Renal pelvis (tissue), 4 donors: ENCODE measurements around the gene SPART. TPM values are rescaled to one million over a fixed set of nuclear protein-coding genes. Genes with fewer than 3 reads are reported as not detected.

ENCODE experiments used
- DNase-seq: peaks from one replicate; pipeline ENCODE4 v3.0.0-alpha.2; 2013
- polyA plus RNA-seq, 3 donors: library from polyadenylated mRNA; unstranded; fragments of 120-200 nt; gene quantifications; one replicate each; pipeline ENCODE4 v1.2.1, GENCODE V29; 2013; ENCODE audit not compliant: insufficient read length in 3 of 3

SPART gene
- polyA plus RNA-seq, 3 donors = 78.2 to 96.4 (median 82.5) TPM

DNA sequence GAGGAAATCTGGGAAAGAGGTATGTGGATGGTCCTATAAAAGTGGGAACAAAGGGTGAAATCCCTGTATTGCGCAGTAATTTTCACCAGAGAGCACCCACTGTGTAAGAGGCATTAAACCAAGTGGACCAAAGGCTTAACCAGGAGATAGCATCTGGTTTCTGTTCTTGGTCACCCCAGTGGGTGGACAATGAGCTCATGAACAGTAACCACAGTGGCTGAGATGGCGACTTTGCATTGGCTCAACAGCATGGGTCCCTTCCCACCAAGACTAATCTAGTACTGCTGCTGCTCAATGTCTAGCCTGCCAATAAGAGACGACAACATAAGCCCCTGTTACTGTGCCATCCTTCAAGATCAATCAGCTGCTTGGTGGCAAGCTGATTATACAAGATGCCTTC lies 85.2 kb downstream of the SPART start:
- no peak for DNase-seq

DNA sequence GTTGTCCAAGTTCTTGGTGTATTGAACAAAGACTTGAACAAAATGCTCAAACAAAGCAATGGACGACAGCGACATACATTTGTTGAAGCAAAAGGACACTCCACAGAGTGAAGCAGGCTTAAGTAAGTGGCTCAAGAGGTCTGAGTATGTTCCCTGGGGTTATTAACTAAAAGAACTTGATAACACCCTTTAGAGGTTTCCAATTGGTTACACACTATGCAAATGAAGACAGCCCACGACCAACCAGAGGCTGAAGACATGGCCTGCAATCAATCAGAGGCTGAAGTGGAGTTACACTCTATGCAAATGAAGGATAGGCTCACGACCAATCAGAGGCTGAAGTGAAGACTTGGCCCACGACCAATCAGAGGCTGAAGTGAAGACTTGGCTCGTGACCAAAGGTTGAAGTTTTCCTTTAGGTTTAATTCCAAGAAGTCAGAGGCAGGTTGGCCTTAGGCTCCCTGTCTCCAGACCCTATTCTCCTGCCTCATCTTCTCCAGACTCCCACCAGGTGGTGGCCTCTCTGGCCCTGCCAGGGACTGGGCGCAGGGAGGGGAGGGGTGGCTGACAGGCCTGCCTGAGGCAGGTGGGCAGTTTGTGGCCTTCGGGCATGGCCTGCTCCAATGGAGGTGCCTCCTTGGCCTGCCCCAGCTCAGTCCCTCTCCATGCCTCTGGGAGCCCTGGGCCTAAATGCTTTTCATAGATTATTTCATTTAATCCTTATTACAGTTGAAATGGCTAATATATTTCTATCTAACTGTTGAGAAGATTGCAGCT lies 86.6 kb downstream of the SPART start:
- DNase-seq = no peak

- DNase-seq = no peak
Observed at GRCh38 chr13:36258831-36259230, 87.4 kb downstream of the SPART start.

Other genes with a start within 250 kb of the SPART start
- gene DCLK1, start 215.0 kb downstream of the SPART start, polyA plus RNA-seq = 1 to 10 TPM; 4.5 to 6.8 (median 6.0) TPM
- gene SOHLH2, start 131.8 kb downstream of the SPART start, polyA plus RNA-seq = 1 to 10 TPM; 1.6 to 3.0 (median 2.3) TPM
- gene CCDC169, start 48.6 kb downstream of the SPART start, polyA plus RNA-seq = 1 to 10 TPM; 5.1 to 6.2 (median 5.1) TPM
- gene CCNA1, start 86.1 kb upstream of the SPART start, polyA plus RNA-seq = 1 to 10 TPM in 1 of 3 donors, under 1 TPM in 2; 0.70 to 1.8 (median 0.94) TPM